Smooth muscle cell (in vitro differentiated cells): Measurements from ENCODE around the gene SNCAIP. TPM values are rescaled to one million over a fixed set of nuclear protein-coding genes. Genes with fewer than 3 reads are reported as not detected.

Source experiments
- DNase-seq: peaks from one replicate; lab custom pipeline; 2025; ENCODE audit not compliant: unreplicated experiment; lab: John Stamatoyannopoulos, UW
- H2AFZ ChIP-seq: fragments of 200-600 bp; sonication (generic); 2 replicates; pipeline ENCODE4 v1.6.0; 2016; ENCODE audit warnings: antibody characterized with exemption, low read depth, mild to moderate bottlenecking
- H3F3A ChIP-seq: fragments of 200-600 bp; sonication (generic); 2 replicates; pipeline ENCODE4 v1.6.0; 2017; ENCODE audit warnings: antibody characterized with exemption, low read depth
- H3K27ac ChIP-seq: fragments of 200-600 bp; sonication (generic); 2 replicates; pipeline ENCODE4 v1.5.1; 2016; ENCODE audit warnings: low read depth, mild to moderate bottlenecking
- H3K27me3 ChIP-seq: fragments of 200-600 bp; sonication (generic); 2 replicates; pipeline ENCODE4 v1.6.1; 2016; ENCODE audit warnings: low read depth, mild to moderate bottlenecking
- H3K36me3 ChIP-seq: fragments of 200-600 bp; sonication (generic); 2 replicates; pipeline ENCODE4 v1.5.1; 2016; ENCODE audit warnings: low read depth
- H3K4me1 ChIP-seq: fragments of 200-600 bp; sonication (generic); 2 replicates; pipeline ENCODE4 v1.5.1; 2016; ENCODE audit warnings: low read depth
- H3K4me2 ChIP-seq: fragments of 200-600 bp; sonication (generic); 2 replicates; pipeline ENCODE4 v1.6.0; 2016; ENCODE audit warnings: mild to moderate bottlenecking
- H3K4me3 ChIP-seq: fragments of 200-600 bp; sonication (generic); 2 replicates; pipeline ENCODE4 v1.5.1; 2016; ENCODE audit warnings: mild to moderate bottlenecking
- H3K79me2 ChIP-seq: fragments of 200-600 bp; sonication (generic); 2 replicates; pipeline ENCODE4 v1.6.0; 2016; ENCODE audit warnings: low read depth, mild to moderate bottlenecking
- H3K9ac ChIP-seq: fragments of 200-600 bp; sonication (generic); 2 replicates; pipeline ENCODE4 v1.6.0; 2016; ENCODE audit warnings: low read depth
- H3K9me3 ChIP-seq: fragments of 200-600 bp; sonication (generic); replicated peaks from 2 replicates; pipeline ENCODE4 v1.5.1; 2016; ENCODE audit warnings: low read depth
- H4K20me1 ChIP-seq: fragments of 200-600 bp; sonication (generic); 2 replicates; pipeline ENCODE4 v1.6.0; 2016; ENCODE audit warnings: low read depth
- WGBS: methylation state at CpG from one replicate; pipeline ENCODE4 v1.1.7; 2016; ENCODE audit warnings: low lambda C conversion rate; 5-methylcytosine and 5-hydroxymethylcytosine counted together
- polyA plus RNA-seq: library from polyadenylated mRNA; unstranded; fragments of >200 nt; fragmentation: Nextera tagmentation; extraction: Ambion mirVana; gene quantifications from 2 replicates; pipeline ENCODE4 v1.2.1, GENCODE V29; 2016
- total RNA-seq: library from RNA; depleted of rRNA; stranded (reverse); fragments of >200 nt; gene quantifications from 2 replicates; pipeline ENCODE4 v1.2.3, GENCODE V29; 2014
- TF ChIP-seq, protein P1 (sequence below): fragments of 200-600 bp; sonication (generic); IDR thresholded peaks from 2 replicates; pipeline ENCODE4 v1.5.1; 2017; ENCODE audit warnings: borderline replicate concordance, mild to moderate bottlenecking, antibody characterized with exemption; ENCODE audit not compliant: insufficient read depth, poor library complexity, severe bottlenecking

The SNCAIP gene
- total and polyA plus RNA-seq, 2 experiments from 2014 or later = 7.2 to 8.0 TPM

DNA sequence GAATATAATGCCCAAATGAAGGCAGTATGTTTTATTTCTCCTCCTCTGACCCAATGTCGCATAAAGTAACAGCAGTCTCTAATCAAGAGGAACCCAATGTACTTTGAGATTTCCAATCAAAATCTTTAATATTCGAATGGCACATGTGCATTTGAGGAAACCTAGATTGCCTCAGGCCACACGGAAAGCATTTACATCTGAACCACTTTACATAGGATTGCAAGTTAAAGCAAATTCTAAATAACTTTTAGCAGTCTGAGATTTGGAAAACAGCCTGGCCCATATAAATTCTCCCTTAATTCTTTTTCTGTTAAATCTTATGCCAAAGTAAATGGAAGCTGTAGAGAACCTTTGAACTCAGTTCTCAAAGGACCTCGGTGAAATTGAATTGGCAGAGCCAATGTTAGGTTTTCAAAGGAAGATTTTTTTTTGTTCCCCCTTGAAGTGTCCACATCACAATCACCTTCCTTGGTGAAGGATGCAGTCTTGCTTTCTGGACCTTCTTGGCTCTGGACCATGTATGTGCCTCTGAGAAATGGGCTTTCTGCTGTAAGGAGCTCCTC is 57.3 kb downstream of the SNCAIP start:
- TF ChIP-seq, protein P1, sequence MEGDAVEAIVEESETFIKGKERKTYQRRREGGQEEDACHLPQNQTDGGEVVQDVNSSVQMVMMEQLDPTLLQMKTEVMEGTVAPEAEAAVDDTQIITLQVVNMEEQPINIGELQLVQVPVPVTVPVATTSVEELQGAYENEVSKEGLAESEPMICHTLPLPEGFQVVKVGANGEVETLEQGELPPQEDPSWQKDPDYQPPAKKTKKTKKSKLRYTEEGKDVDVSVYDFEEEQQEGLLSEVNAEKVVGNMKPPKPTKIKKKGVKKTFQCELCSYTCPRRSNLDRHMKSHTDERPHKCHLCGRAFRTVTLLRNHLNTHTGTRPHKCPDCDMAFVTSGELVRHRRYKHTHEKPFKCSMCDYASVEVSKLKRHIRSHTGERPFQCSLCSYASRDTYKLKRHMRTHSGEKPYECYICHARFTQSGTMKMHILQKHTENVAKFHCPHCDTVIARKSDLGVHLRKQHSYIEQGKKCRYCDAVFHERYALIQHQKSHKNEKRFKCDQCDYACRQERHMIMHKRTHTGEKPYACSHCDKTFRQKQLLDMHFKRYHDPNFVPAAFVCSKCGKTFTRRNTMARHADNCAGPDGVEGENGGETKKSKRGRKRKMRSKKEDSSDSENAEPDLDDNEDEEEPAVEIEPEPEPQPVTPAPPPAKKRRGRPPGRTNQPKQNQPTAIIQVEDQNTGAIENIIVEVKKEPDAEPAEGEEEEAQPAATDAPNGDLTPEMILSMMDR = no peak
- no peak overlapping the region for H2AFZ ChIP-seq
- no peaks in the 10 kb centered on the region for H3K27me3 ChIP-seq
- no peak overlapping the region for H3K9ac ChIP-seq
- no peaks in the 10 kb centered on the region for H4K20me1 ChIP-seq
- 83% methylated on average over 4 of the region's 4 CpGs for WGBS
- no peaks in the 10 kb centered on the region for H3K79me2 ChIP-seq
- no peak overlapping the region for H3K4me3 ChIP-seq
- peak overlapping the region; percentile 14 for H3K4me2 ChIP-seq
- H3K9me3 ChIP-seq = no peaks in the 10 kb centered on the region
- no peaks in the 10 kb centered on the region for H3K4me1 ChIP-seq
- H3K36me3 ChIP-seq = no peaks in the 10 kb centered on the region
- no peak for DNase-seq
- H3K27ac ChIP-seq = no peak overlapping the region
- H3F3A ChIP-seq = peaks cover 3% of the 10 kb centered on the region

DNA sequence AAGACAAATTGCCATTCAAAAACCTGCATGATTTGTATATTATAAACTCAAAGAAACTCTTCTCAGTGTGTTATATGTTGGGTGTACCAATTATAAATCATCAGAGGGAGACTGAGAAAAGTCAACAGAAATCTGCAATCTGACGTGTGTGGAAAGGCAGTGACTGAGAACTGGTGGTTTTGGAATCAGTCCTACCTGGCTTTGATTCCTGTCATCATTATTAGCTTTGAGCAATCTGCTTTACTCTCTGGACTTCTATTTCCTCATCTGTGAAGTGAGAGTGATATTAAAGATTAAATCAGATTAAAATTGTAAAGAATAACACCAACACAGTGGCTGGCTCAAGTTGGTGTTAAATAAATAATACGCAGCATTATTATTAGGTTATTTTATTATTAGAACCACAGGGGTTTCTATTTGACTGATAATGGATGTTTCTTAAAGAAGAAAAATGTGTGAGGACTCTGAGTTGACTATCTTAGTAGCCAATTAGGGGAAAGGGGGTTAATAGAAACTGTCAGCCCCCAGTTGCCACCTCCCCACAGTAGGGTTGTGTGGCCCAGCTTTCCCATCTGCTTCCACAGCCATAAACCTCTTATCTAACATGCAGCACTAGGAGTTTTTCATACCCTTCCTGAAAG is 59.6 kb downstream of the SNCAIP start:
- H3K4me3 ChIP-seq = no peak overlapping the region
- TF ChIP-seq, protein P1 = no peak
- no peak for DNase-seq
- no peaks in the 10 kb centered on the region for H3K27me3 ChIP-seq
- H3K4me1 ChIP-seq = no peaks in the 10 kb centered on the region
- no peaks in the 10 kb centered on the region for H3K36me3 ChIP-seq
- H3K79me2 ChIP-seq = no peaks in the 10 kb centered on the region
- H3K9ac ChIP-seq = no peak overlapping the region
- WGBS = 95% methylated on average over 2 of the region's 2 CpGs
- no peak overlapping the region for H3K4me2 ChIP-seq
- H3K9me3 ChIP-seq = no peaks in the 10 kb centered on the region
- no peaks in the 10 kb centered on the region for H4K20me1 ChIP-seq
- peaks cover 3% of the 10 kb centered on the region for H3F3A ChIP-seq
- no peak overlapping the region for H2AFZ ChIP-seq
- no peak overlapping the region for H3K27ac ChIP-seq

DNA sequence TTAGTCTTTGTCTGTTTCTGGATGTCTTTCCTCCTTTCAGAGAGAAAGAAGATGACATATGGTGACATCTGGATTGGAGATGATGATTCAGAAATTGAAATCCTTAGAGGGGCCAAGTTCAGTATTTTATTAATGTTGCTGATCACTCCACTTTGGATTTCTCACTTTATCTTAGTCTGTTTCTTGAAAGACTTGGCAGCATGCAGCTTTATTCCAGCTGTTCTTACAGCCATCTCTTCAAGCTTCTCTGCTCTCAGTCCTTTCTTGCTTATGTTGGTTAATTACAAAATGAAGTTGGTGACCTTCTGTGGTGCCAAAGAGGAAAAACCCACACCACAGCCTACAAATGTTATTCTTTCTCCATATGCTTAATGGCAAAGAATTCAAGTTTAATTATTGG is 62.1 kb downstream of the SNCAIP start:
- H3K9me3 ChIP-seq = no peaks in the 10 kb centered on the region
- no peak overlapping the region for H2AFZ ChIP-seq
- no peaks in the 10 kb centered on the region for H4K20me1 ChIP-seq
- no peaks in the 10 kb centered on the region for H3K4me1 ChIP-seq
- H3K4me3 ChIP-seq = no peak overlapping the region
- no peaks in the 10 kb centered on the region for H3K36me3 ChIP-seq
- no peak overlapping the region for H3K27ac ChIP-seq
- TF ChIP-seq, protein P1 = no peak
- no peaks in the 10 kb centered on the region for H3K79me2 ChIP-seq
- no peaks in the 10 kb centered on the region for H3K27me3 ChIP-seq
- DNase-seq = no peak
- H3K4me2 ChIP-seq = no peak overlapping the region
- no peak overlapping the region for H3K9ac ChIP-seq
- H3F3A ChIP-seq = peaks cover 3% of the 10 kb centered on the region

DNA sequence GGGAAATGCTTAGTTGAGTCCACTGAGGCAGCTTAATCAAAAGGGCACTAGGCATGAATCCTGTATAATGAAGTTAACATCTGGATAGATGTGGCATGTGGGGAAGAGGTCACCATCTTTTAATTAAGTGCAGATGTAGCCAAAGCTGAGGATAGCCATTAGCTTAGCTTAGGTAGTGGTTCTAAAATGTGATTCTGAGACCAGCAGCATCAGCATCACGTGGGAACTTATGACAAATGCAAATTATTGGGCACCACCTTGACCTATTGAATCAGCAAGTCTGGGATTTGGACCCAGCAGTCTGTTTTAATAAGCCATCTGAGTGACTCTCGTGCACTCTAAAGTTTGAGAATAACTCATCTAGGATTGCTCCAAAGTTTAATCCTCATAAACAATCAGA is 63.8 kb downstream of the SNCAIP start:
- TF ChIP-seq, protein P1 = no peak
- WGBS = 84% methylated on average over 2 of the region's 2 CpGs

More for the DNA sequence above, 63.8 kb downstream of the SNCAIP start:
- Histone ChIP-seq H3K27me3 (no peaks in the 10 kb centered on the region), H3K4me2 (no peak overlapping the region), H2AFZ (no peak overlapping the region), H3K9me3 (no peaks in the 10 kb centered on the region), H3K4me3 (no peak overlapping the region), H3K79me2 (no peaks in the 10 kb centered on the region), H3K27ac (no peak overlapping the region), H3F3A (peaks cover 3% of the 10 kb centered on the region), H3K4me1 (no peaks in the 10 kb centered on the region), H3K9ac (no peak overlapping the region), H4K20me1 (no peaks in the 10 kb centered on the region), H3K36me3 (no peaks in the 10 kb centered on the region)
- no peak for DNase-seq
